ENCODE measurements around the gene PHF19. TPM values are rescaled to one million over a fixed set of nuclear protein-coding genes. Genes with fewer than 3 reads are reported as not detected.

Gene PHF19
- total and polyA plus RNA-seq, 2 of the 8 experiments (the other 6 are each of a cell fraction or from before 2014, with no cell fraction given): 28.2 to 31.8 TPM

GRCh38 chr9:120913647-120914264 lies 36.8 kb upstream of the PHF19 start (continued):
- TF ChIP-seq CTCF (IDR thresholded peaks at IDR 0.05; ENCODE audit: control extremely low read depth in 1 of 3, insufficient read depth in 1 of 3, low read depth in 1 of 3, low read length in 3 of 3): no peak
- no peak for TF ChIP-seq TAF7 (optimal IDR thresholded peaks at IDR 0.05; ENCODE audit: borderline replicate concordance, low read depth, low read length)
- no peak for TF ChIP-seq ATF2 (IDR thresholded peaks at IDR 0.05; ENCODE audit: low read length)
- TF ChIP-seq CEBPB (IDR thresholded peaks at IDR 0.05; ENCODE audit: low read depth, low read length): no peak
- TF ChIP-seq TEAD4 (IDR thresholded peaks at IDR 0.05; ENCODE audit: low read depth, low read length): no peak
- TF ChIP-seq JUN (IDR thresholded peaks at IDR 0.05; ENCODE audit: low read depth, low read length): no peak
- no peak for TF ChIP-seq SRF (IDR thresholded peaks at IDR 0.05; ENCODE audit: low read depth, low read length)
- TF ChIP-seq CHD1 (IDR thresholded peaks at IDR 0.05; ENCODE audit: low read depth, low read length): no peak
- no peak for TF ChIP-seq TBP (IDR thresholded peaks at IDR 0.05; ENCODE audit: low read depth, low read length)
- peak; percentile 93 for TF ChIP-seq KDM1A (IDR thresholded peaks at IDR 0.05; ENCODE audit: borderline replicate concordance, low read length)
- no peak for TF ChIP-seq CBX5 (IDR thresholded peaks at IDR 0.05; ENCODE audit: low read depth, low read length)
- no peak for TF ChIP-seq SAP30 (IDR thresholded peaks at IDR 0.05; ENCODE audit: insufficient read depth, insufficient replicate concordance, low read length)
- TF ChIP-seq ATF3 (IDR thresholded peaks at IDR 0.05; ENCODE audit: insufficient read depth, low read depth, low read length): no peak
- no peak for TF ChIP-seq SIRT6 (IDR thresholded peaks at IDR 0.05; ENCODE audit: low read length)
